ENCODE measurements around the gene WDR88. TPM values are rescaled to one million over a fixed set of nuclear protein-coding genes. Genes with fewer than 3 reads are reported as not detected.

WDR88 gene
- total and polyA plus RNA-seq, 2 of the 4 experiments (the other 2 are of a cell fraction) = not detected

GRCh38 chr19:33210266-33210940 lies 78.5 kb downstream of the WDR88 start:
- POLR2A ChIA-PET (ENCODE audit: unreplicated experiment) = no interaction called here
- Histone ChIP-seq H3K9me3 (ENCODE audit: control insufficient read depth, insufficient read depth, low read length) (no peaks in the 10 kb centered on the region), H4K20me1 (ENCODE audit: insufficient read depth, low read length) (no peaks in the 10 kb centered on the region), H3K9me1 (ENCODE audit: insufficient read depth, low read length) (no peaks in the 10 kb centered on the region), H3K23ac (ENCODE audit: low read depth, low read length) (no peak overlapping the region), H3K4me3 (ENCODE audit: insufficient read depth, low read depth, low read length) (no peak overlapping the region), H3K4ac (ENCODE audit: low read depth, low read length) (no peak overlapping the region), H3K18ac (ENCODE audit: low read depth, low read length) (no peak overlapping the region), H2AFZ (replicated peaks; ENCODE audit: low read length, poor library complexity) (no peak overlapping the region), H3K79me1 (ENCODE audit: low read depth in 1 of 2, low read length in 2 of 2) (no peaks in the 10 kb centered on the region), H4K5ac (ENCODE audit: low read depth, low read length) (no peak overlapping the region), H3K4me2 (ENCODE audit: low read depth, low read length) (no peak overlapping the region), H3K9ac (ENCODE audit: low read depth, low read length) (no peak overlapping the region), H2BK120ac (ENCODE audit: low read depth, low read length) (no peak overlapping the region), H2BK15ac (ENCODE audit: low read depth, low read length) (no peak overlapping the region), H4K8ac (ENCODE audit: low read depth in 2 of 2, low read length in 2 of 2) (no peak overlapping the region), H2AK5ac (ENCODE audit: low read depth, low read length) (no peak overlapping the region), H3K27me3 (ENCODE audit: control insufficient read depth, insufficient read depth, low read length) (no peaks in the 10 kb centered on the region; the same call in 1 of the 2 replicates), H3K27ac (ENCODE audit: insufficient read depth, low read length) (no peak overlapping the region), H2BK5ac (ENCODE audit: low read depth, low read length, poor library complexity, severe bottlenecking) (no peak overlapping the region), H3K56ac (ENCODE audit: extremely low read depth, insufficient read depth, low read length) (no peak overlapping the region), H3K14ac (replicated peaks; ENCODE audit: low read depth, low read length) (no peak overlapping the region), H2AK9ac (replicated peaks; ENCODE audit: low read depth, low read length, poor library complexity) (no peak overlapping the region), H2BK20ac (ENCODE audit: low read depth, low read length) (no peak overlapping the region), H3K4me1 (ENCODE audit: control insufficient read depth, insufficient read depth, low read length) (no peaks in the 10 kb centered on the region), H3K36me3 (ENCODE audit: control insufficient read depth, insufficient read depth, low read length) (peaks cover 8% of the 10 kb centered on the region; the same call in 1 of the 2 replicates), H4K91ac (ENCODE audit: insufficient read depth, low read depth, low read length) (no peak overlapping the region)
- DNase-seq (no peak), ATAC-seq (ENCODE audit: low read depth) (no peak)
- BruUV-seq (replicated peaks) = no TSS peak
- CTCF ChIA-PET = no interaction called here
- dilution Hi-C loops (cut with HindIII; ENCODE audit: low sequenced_read_pairs, unreplicated experiment) (no loop called here), in situ Hi-C loops (cut with MboI; ENCODE audit: low sequenced_read_pairs) (no loop called here), intact Hi-C loops (cut with micrococcal nuclease) (no loop called here)
- no peak for TF ChIP-seq SMC3 (IDR thresholded peaks at IDR 0.05; ENCODE audit: low read depth, low read length)
- no peak for TF ChIP-seq POLR2A (IDR thresholded peaks at IDR 0.05; ENCODE audit: low read depth, low read length)
- no peak for TF ChIP-seq ELK1 (IDR thresholded peaks at IDR 0.05; ENCODE audit: borderline replicate concordance, low read depth, low read length)
- TF ChIP-seq USF2 (IDR thresholded peaks at IDR 0.05; ENCODE audit: low read depth, low read length) = no peak
- TF ChIP-seq MAFK (IDR thresholded peaks at IDR 0.05; ENCODE audit: low read depth, low read length) = no peak
- TF ChIP-seq FOS (IDR thresholded peaks at IDR 0.05; ENCODE audit: low read depth, low read length) = no peak
- no peak for TF ChIP-seq NFE2L2 (IDR thresholded peaks at IDR 0.05; ENCODE audit: low read depth, low read length)
- TF ChIP-seq RCOR1 (IDR thresholded peaks at IDR 0.05; ENCODE audit: insufficient replicate concordance, low read length) = no peak
- TF ChIP-seq BHLHE40 (IDR thresholded peaks at IDR 0.05; ENCODE audit: low read depth, low read length) = no peak
- TF ChIP-seq MAZ (IDR thresholded peaks at IDR 0.05; ENCODE audit: borderline replicate concordance, low read depth, low read length) = no peak
- no peak for TF ChIP-seq CHD1 (IDR thresholded peaks at IDR 0.05; ENCODE audit: low read depth, low read length)
- no peak for TF ChIP-seq RFX5 (IDR thresholded peaks at IDR 0.05; ENCODE audit: low read depth, low read length)
- TF ChIP-seq CEBPB (IDR thresholded peaks at IDR 0.05; ENCODE audit: low read depth, low read length) = no peak
- WGBS, 2 experiments (ENCODE audit: extremely low coverage in 2 of 2, insufficient read length in 1 of 2) = 93% methylated on average over 6 of the region's 22 CpGs; no CpG with 5 or more reads in 1 of the 2 experiments

All from IMR-90 (cell line).